G401 (cell line): ENCODE measurements around the gene ROBO1. TPM values are rescaled to one million over a fixed set of nuclear protein-coding genes. Genes with fewer than 3 reads are reported as not detected.

Experiments
- DNase-seq: peaks from one replicate; pipeline ENCODE4 v3.0.0-alpha.2; 2015; ENCODE audit warnings: low spot score
- in situ Hi-C: cut with HindIII; loops from 2 replicates; pipeline ENCODE4 v1.10.0; 2016; ENCODE audit warnings: low sequenced_read_pairs, mixed read lengths
- total RNA-seq: library from RNA; depleted of rRNA; stranded (reverse); fragments of >200 nt; shearing (Covaris generic); gene quantifications from 2 replicates; pipeline ENCODE4 v1.2.3, GENCODE V29; 2014

ROBO1 gene
- total RNA-seq, 1 experiment from 2014 or later = 1.4 TPM

GRCh38 chr3:79410617-79411016, 357.2 kb downstream of the ROBO1 start:
- in situ Hi-C loops = no loop called here
- no peak for DNase-seq

GRCh38 chr3:79410136-79410535, 357.7 kb downstream of the ROBO1 start:
- in situ Hi-C loops = no loop called here
- no peak for DNase-seq

GRCh38 chr3:79406175-79406574, 361.6 kb downstream of the ROBO1 start:
- in situ Hi-C loops = no loop called here
- no peak for DNase-seq

DNA sequence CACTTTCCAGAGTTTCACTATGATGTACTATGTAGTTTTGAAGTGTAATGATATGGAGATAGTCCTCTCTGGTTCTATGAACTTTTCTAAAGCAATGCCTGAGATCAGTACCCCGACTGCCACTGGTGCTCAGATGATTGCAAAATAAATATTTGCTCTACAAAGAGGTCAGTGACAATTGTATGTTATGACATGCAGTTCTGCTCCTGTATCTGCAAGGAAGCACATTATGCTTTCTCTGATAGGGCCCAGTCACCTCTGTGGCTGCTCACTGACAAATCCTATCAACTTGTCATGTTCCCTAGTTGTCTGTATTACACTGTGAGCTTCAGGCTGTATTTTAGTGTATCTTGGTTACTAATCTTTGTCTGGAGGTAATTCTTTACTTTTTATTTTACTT, 362.6 kb downstream of the ROBO1 start:
- in situ Hi-C loops = no loop called here
- DNase-seq = no peak

- no peak for DNase-seq
- in situ Hi-C loops = no loop called here
Measured at GRCh38 chr3:79396595-79396994, 371.2 kb downstream of the ROBO1 start.

DNA sequence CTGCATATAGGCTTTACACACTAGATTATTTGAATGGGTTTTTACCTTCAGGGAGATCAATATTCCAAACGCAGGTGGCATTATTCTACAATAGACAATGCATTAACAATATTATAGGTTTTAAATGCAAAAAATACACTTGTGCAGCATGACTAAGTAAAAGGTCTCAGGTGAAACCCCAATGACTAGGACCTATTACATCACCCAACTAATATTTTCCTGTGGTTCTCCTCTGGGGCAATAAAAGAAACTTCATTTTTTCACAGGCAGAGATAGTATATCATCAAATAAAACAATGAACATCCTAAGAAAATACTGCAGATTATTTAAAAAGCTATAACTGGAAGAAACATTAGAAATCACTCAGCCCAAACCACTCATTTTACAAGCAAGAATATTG, 375.3 kb downstream of the ROBO1 start:
- no peak for DNase-seq
- in situ Hi-C loops = no loop called here

DNA sequence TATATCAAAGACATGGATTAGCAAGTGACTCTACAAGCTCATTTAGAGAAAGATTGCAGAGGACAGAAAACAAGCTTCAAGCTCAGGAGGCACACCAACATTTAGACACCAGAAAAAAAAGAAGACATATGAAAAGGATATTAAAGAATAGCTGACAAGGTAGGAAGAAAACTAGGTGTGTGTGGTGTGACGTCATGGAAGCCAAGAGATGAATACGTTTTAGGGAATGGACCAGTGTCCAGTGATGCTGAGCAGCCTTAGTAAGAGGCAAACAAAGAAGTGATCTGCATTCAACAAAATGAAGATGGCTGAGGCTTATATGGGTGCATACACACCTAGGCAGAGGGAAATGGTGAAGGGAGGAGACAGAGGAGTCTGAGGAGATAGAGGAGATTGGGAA, 377.4 kb downstream of the ROBO1 start:
- DNase-seq = no peak
- in situ Hi-C loops = no loop called here

GRCh38 chr3:79385211-79385610, 382.6 kb downstream of the ROBO1 start:
- in situ Hi-C loops = no loop called here
- DNase-seq = no peak

GRCh38 chr3:79383402-79384012, 384.3 kb downstream of the ROBO1 start:
- in situ Hi-C loops = no loop called here
- DNase-seq = no peak

DNA sequence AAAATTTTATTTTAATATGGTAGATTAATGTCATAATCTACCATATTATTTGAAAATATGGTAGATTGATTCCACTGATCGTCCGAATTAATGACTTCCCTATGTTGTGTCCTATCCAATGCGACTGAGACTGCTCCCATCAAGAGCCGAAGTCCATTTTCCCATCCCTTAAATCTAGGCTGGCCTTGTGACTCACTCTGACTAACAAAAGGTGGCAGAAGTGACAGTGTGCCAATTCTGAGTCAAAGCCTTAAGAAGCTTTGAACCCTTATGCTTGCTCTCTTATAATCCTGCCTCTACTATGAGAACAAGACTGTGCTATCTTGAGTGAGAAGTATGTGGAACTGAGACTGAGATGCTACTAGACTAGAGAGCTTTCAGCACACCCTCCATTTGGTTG, 387.2 kb downstream of the ROBO1 start:
- no peak for DNase-seq
- in situ Hi-C loops = no loop called here

DNA sequence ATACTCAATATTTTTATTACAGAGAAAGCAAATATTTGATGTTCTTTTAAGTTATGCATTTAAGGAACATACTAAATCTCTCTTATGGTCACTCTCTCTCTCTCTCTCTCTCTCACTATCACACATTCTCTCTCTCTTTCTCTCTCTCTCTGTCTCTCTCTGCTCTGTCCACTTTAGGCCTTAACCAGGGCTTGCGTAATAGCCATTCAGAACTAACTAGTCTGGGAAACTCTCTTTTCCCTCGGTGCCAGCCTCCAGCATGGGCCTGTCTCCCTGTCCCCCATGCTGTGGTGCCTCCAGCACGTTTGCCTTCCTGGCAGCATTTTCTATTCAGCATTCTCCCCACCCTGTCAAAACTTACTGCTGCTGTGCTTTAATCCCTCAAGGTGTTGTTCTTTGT, 389.7 kb downstream of the ROBO1 start:
- in situ Hi-C loops = no loop called here
- no peak for DNase-seq

GRCh38 chr3:79369306-79369705, 398.5 kb downstream of the ROBO1 start:
- in situ Hi-C loops = no loop called here
- no peak for DNase-seq

DNA sequence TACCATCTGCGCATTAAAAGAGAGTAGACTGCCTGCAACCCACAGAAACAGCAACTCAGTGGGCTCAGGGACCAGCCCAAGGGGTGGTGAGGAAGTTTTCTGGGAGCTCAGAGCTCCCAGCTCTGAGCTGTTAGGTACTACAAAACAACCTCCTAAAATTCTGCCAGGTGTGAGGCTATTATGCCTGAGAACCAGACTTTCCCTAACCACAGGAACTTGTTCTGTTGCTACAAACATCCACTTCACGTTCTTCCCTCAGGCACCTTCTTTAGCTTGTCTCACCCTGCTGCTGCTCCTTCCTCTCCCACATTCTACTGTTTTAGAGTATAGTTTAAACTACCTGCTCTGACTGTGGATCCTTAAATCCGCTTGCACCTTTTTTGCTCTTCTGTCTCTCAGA, 399.4 kb downstream of the ROBO1 start:
- no peak for DNase-seq
- in situ Hi-C loops = no loop called here

DNA sequence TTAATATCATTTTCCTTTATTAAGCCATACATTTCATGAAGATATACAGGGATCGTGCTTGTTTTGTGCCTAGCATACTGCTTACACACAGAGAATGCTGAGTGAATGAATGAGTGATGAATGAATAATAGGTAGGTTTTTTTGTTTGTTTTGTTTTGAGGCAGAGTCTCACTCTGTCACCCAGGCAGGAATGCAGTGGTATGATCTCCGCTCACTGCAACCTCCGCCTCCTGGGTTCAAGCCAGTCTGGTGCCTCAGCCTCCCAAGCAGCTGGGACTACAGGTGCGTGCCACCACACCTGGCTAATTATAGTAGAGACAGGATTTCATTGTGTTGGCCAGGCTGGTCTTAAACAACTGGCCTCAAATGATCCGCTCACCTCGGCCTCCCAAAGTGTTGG, 400.0 kb downstream of the ROBO1 start:
- DNase-seq = no peak
- in situ Hi-C loops = no loop called here

- in situ Hi-C loops = no loop called here
- DNase-seq = no peak
Measured at GRCh38 chr3:79367066-79367465, 400.7 kb downstream of the ROBO1 start.

DNA sequence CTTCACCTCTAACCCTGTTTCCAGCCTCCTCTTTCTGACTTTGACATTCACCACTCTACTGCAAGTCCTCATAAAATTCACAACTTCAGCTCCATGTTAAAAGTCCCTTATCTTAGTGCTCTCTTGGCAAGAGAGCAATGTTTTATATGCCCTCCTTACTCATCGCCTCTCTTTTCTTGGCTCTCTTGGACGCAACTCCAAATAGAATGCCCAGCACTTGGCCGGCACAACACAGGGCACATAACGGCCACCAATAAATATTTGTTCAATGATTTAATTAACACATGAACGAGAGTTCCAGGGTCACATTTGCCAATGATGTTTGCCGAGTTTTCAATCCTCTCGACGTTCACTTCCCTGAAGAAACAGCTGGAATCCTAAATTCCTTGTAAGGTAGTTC, 401.4 kb downstream of the ROBO1 start:
- in situ Hi-C loops = no loop called here
- DNase-seq = no peak

DNA sequence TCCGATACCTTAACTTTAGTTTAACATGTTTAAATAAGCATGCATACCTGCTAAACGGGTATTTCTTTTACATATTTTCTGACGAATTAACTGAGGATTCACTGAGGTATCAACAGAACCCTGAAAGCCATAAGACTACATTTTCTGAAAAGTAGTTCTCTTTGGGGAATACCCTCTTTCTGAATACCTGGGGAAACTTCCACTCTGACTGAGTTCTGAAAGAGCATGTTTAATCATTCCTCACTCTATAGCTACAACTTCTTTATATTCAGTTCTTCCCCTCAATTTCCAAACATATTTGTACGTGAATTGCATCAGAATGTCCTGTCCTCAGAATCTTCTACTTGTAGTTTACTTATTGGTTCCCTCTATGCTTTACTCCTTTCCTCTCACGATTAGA, 403.0 kb downstream of the ROBO1 start:
- no peak for DNase-seq
- in situ Hi-C loops = no loop called here

DNA sequence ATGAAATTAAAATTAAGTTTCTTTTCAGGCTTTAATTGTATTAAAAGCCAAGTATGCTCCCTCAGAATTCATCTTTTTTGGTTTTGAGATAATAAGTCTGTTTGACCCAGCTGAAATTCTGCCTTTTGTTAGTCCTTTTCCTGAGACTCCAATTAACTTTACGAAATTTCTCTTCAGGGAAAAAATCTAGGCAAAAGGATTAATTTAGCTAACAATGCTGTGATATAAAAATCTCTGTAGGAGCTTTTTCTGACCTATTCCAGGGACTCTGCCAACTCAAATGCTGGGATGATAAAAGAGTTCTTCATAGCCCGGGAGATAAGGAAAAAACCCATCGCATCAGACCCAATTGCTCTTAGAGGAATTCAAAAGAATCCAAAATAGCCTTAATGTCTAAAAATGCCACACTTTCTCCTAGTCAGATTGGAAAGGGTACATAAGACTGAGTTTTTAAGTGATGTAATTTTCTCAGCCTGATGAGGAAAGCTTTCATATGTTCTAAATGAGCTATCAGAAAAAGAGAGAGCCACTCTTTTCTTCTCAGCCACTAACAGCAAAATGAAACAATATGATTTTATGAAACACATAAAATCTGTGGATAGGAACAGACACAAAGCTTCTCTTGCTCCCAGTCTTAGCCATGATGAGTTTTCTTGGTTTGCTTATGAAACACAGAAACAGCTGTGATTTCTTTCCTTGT, 405.1 kb downstream of the ROBO1 start:
- DNase-seq = no peak
- in situ Hi-C loops = no loop called here

- in situ Hi-C loops = no loop called here
- DNase-seq = peak; percentile 37
Measured at GRCh38 chr3:79361748-79362378, 405.9 kb downstream of the ROBO1 start.

- in situ Hi-C loops = no loop called here
- DNase-seq = no peak
Measured at GRCh38 chr3:79358327-79358726, 409.5 kb downstream of the ROBO1 start.

GRCh38 chr3:79354179-79354688, 413.6 kb downstream of the ROBO1 start:
- DNase-seq = no peak
- in situ Hi-C loops = no loop called here
